SK-N-DZ (cell line): Measurements from ENCODE around the gene KRTAP10-9.
"Not testable (repeated sequence)": the region's sequence is repeated elsewhere in the genome, so short reads cannot be mapped to it uniquely, and the experiment has no call there.

Source experiments
- DNase-seq: peaks from one replicate; pipeline ENCODE4 v3.0.0-alpha.2; 2015; ENCODE audit warnings: low spot score

KRTAP10-9 gene

DNA sequence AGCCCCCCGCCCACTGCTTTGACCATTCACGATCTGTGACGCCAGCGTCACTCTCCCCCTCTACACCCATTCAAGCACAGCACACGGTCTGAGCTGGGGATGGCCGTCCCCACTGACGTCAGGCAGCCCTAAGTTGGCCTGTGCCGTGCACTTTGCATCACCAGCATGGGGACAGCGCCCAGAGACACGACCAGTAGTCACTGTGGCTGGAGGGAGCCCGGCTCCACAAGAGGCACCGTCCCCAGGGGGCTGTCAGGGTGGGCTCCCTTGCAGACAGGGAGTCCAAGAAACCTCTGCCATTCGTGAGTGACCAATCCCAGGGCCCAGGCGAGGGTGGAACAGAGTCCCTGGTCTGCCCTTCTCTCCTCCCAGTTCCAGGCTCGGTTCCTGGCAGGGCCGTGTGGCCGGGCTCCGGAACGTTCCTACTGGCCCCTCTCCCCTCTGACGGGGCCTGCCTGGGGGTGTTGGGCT is 12.7 kb upstream of the KRTAP10-9 start:
- no peak for DNase-seq

DNA sequence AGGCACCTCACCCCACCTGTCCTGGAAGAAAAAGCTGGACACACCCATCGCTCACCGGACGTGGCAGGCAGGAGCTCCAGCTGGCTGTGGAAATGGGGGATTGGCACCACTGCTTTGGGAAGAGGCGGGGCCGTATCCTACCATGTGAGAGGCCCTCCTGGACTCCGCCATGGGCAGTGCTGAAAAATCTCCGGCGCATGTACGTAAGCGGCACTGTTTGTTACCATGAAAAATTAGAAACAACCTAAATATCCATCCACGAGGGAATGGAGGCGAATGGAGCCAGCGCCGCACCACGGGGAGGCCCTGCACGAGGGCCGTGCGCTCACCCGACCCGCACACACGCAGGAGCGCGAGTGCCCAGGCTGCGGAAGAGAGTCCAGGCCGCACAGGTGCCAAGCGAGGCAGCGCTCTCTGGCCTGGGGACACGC is 11.9 kb upstream of the KRTAP10-9 start:
- no peak for DNase-seq

DNA sequence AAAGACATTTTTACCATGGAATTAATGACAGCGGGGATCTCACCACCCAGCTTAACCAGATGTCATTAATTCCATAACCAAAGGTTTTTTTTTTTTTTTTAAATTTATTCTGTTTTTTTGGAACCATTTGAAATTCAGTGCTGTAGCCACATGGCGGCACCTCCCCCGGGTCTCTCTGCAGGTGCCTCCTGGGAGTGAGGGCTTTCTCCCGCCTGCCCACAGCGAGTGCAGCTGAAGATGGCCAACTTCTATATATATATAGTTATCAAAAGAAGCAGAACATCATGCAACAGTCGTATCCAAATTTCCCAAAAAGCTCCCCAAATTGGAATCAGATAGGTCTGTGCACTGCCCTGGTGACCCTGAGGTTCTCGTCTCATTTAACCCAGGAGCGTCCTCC is 11.4 kb upstream of the KRTAP10-9 start:
- DNase-seq = no peak

DNA sequence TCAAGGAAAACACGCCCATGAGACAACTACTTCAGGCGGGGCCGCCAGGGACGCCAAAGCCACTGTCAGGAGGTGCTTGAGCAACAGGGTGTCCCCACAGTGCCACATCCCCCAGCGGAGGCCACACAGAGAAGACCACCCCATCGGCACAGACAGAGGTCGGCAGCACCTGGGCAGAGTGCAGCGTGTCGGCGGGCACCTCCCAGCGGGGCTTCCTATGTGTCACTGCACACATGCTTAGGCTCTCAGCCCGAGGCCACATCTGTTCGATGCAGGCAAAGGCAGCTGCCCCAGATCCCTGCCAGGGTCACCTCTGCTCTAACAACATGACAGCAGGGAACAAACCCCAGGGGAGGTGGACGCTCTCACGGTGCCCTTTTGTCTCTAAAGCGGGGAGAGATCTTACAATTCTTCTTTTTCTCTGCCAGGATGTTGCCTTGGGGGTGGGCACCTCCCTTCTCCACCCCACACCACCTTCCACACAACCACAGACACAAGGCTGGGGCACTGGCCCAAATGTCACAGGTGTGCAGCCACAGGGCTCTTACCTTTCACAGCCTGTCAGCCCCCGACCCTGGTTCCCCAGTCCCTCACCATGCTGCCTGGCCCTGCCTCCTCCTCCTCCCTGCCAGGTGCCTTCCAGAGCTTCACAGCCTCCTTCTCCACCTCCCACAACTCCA is 10.8 kb upstream of the KRTAP10-9 start:
- no peak for DNase-seq

DNA sequence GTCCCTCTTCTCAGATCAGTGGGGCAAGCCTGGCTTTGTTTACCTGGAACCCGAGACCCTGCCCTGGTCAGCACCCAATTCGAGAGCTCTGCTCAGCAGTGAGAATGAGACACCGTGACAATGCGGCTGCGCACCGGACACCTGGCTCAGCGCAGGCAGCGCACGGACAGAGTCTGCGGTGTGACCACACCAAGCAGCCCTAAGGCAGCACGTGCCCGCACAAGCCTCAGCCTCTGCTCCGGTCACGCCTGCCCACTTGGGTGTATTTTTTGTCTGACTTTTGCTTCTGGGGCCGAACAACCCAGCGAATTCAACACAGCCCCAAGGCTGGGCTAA is 10.3 kb upstream of the KRTAP10-9 start:
- no peak for DNase-seq

DNA sequence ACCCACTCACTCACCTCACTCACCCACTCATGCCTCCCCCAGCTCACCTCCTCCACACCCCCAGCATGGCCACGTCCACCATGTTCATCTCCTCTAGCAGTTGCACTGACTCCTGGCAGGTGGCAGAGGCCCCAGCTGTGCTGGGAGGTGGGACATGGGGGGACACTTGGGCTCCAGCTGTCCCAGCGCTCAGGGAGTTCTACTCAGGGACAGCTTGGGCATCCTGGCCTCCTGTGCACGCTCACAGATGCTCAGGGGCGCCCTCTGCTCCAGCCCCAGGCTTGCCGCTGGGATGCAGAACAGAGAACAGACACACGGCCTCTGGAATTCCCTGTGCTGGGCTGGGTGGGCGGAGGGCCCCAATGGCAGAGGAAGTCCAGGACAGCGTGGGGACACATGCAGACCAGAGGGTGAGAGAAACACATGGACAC is 9.8 kb upstream of the KRTAP10-9 start:
- no peak for DNase-seq

DNA sequence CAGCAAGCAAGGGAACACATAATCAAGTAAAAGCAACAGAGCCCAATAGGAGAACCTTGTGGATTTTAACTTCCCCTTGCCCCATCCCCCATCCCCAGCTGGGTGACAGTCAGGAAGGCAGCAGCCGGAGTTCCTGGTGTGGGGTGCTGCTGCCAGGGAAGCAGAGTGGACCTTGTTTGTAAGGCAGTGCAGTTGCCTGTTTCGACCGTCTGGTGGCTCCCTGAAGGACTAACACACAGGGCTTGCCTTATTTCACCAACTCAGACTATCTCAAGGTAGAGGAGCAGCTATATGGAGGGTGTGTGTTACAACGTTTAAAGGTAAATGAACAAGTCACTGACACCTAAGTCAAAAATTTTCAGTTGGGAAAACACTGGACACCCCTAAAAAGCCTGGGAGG is 8.4 kb upstream of the KRTAP10-9 start:
- DNase-seq = no peak

DNA sequence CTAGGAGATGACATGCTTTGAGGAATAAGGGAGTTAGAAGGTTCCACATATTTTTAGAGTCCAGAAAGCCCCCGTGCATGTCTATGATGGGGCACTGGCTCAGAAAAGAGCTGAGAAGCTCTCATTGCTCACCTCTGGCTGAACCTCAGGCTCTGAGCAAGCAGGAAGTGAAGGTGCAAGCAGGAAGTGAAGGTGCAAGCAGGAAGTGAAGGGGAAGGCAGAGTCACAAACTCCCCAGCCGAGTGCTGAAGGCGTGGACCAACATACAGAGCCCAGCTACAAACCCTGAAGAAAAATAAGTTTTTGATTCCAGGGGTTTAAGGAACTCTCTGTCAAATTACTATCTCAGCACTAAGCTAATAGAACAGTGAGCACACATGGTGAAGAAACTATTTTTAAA is 8.0 kb upstream of the KRTAP10-9 start:
- no peak for DNase-seq

DNA sequence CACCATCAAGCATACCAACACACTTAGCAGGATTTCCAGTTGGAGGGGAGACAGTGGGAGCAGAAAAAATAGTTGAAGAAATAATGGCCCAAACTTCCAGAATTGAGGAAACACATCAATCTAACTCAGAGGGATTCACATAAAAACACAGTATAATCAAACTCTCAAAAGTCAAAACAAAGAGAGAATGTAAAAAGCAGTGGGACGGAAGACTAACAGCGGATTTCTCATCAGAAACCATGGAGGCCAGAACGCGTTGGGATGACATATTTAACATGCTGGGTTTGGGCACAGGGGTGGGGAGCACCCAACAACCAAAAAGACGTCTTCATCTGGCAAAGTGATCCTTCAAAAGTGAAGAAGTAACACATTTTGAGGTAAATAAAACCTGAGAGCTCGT is 7.0 kb upstream of the KRTAP10-9 start:
- DNase-seq = no peak

DNA sequence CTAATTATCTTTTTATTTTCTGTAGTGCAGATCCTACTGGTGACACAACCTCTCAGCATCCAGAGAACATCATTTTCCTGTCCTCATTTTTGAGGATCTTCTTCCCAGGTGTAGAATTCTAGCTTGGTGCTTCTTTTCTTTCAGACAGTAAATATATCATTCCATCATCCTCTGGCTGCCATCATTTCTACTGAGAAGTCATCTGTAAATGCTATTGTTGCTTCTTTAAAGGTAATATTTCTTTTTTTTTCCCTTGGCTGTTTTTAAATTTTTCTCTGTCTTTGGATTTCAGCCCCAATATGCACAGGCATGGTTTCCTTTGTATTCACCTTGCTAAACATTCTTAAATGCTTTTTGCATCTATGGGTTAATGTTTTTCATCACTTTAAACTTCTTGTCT is 3.3 kb upstream of the KRTAP10-9 start:
- DNase-seq = no peak

DNA sequence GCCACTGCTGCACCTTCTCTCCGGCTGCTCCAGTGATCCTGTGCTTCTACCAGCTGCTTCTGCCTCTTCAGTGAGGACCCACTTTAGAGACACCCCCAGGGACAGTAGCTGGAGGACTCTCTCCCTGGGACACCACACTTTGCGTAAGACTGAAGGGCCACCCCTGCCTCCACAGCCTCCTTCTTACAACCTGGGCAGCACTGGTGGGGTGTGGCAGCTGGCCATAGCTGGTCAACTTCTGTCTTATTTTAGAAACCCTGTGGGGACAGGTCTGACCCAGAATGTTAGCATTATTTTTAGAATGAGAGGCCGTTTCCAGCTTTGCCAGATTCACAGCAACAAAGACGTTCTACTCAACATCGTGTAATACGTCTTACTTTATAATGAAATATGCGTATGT is 1.1 kb upstream of the KRTAP10-9 start:
- no peak for DNase-seq

DNA sequence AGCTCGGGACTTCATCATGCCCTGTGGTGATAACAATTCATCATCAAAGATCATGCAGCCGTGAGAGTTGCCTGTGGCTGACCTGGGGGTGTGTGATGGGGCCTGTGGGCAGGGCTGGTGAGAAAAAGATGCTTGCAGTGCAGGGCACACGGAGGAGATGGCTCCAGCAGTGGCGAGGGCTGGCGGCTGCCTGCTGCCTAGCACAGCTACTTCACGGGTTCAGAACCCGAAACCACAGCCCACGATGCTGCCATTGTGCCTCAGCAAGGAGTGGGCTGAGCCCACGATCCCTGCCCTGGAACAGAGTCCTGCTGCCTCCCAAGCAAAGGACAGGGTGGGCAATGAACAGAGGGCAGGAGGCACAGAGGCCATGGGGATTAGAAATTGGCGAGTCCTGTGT is 631 bp upstream of the KRTAP10-9 start:
- DNase-seq = no peak

DNA sequence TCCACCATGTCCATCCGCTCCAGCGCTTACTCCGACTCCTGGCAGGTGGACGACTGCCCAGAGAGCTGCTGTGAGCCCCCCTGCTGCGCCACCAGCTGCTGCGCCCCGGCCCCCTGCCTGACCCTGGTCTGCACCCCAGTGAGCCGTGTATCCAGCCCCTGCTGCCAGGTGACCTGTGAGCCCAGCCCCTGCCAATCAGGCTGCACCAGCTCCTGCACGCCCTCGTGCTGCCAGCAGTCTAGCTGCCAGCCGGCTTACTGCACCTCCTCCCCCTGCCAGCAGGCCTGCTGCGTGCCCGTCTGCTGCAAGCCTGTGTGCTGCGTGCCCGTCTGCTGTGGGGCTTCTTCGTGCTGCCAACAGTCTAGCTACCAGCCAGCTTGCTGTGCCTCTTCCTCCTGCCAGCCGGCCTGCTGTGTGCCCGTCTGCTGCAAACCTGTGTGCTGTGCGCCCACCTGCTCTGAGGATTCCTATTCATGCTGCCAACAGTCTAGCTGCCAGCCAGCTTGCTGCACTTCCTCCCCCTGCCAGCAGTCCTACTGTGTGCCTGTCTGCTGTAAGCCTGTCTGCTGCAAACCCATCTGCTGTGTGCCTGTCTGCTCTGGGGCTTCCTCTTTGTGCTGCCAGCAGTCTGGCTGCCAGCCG is 409 bp downstream of the KRTAP10-9 start:
- not testable (repeated sequence) for DNase-seq

DNA sequence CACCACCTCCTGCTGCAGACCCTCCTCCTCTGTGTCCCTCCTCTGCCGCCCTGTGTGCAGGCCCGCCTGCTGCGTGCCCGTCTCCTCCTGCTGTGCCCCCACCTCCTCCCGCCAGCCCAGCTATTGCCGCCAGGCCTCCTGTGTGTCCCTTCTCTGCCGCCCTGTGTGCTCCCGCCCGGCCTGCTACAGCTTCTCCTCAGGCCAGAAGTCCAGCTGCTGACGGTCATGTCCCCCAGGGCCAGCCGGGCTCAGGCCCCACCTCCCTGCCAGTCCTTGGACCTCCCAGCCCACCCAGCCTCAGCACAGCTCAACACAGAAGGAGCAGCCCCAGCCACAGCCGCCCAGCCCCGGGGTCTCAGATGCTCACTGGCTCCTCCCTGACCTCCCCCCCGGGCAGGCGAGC is 939 bp downstream of the KRTAP10-9 start:
- DNase-seq = not testable (repeated sequence)

DNA sequence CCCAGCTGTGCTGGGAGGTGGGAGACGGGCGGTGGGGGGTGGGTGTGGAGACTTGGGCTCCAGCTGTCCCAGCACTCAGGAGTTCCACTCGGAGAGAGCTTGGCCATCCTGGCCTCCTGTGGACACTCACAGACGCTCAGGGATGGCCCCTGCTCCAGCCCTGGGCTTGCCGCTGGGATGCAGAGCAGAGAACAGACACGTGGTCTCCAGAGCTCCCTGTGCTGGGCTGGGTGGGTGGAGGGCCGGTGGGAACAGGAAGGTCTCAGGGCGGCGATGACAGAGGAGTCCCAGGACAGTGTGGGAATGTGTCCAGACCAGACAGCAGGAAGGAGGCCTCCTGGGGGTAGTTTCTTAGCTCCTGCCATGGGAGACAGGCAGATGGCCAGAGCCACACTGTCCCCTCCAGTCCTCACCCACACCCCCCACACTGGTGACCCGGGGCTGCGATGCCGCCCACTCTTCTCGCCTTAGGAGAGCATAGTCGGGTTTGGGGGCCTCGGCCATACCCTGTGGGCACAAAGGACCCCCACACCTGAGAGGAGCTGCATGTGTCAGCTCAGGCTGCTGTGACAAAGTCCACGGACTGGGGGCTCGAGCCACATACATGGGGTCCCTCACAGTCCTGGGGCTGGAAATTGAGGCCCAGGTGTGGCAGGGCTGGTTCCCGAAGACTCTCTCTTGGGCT is 2.0 kb downstream of the KRTAP10-9 start:
- no peak for DNase-seq

DNA sequence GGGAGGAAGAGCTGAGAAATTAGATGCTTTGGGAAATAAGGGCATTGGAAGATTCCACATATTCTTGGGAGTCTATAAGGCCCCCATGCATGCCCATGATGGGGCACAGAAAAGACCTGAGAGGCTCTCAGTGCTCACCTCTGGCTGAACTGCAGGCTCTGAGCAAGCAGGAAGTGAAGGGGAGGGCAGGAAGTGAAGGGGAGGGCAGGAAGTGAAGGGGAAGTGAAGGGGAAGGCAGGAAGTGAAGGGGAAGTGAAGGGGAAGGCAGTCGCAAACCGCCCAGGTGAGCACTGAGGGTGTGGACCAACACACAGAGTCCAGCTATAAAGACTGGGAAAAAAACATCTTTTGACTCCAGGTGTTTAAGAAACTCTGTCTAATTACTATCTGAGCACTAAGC is 3.5 kb downstream of the KRTAP10-9 start:
- DNase-seq = no peak

DNA sequence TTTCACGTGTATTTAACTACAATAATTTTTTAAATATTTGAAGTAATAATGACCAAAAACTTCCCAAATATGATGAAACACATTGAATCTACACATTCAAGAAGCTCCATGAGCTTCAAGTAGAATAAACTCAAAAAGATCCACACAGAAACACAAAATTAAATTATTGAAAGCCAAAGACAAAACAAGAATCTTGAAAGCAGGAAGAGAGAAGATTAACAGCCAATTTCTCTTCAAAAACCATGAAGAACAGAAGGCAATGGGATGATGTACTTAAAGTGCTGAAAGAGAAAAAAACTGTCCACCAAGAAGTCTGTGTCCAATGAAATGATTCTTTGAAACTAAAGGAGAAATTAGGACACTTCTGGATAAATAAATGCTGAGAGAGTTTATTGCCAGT is 5.2 kb downstream of the KRTAP10-9 start:
- DNase-seq = no peak

DNA sequence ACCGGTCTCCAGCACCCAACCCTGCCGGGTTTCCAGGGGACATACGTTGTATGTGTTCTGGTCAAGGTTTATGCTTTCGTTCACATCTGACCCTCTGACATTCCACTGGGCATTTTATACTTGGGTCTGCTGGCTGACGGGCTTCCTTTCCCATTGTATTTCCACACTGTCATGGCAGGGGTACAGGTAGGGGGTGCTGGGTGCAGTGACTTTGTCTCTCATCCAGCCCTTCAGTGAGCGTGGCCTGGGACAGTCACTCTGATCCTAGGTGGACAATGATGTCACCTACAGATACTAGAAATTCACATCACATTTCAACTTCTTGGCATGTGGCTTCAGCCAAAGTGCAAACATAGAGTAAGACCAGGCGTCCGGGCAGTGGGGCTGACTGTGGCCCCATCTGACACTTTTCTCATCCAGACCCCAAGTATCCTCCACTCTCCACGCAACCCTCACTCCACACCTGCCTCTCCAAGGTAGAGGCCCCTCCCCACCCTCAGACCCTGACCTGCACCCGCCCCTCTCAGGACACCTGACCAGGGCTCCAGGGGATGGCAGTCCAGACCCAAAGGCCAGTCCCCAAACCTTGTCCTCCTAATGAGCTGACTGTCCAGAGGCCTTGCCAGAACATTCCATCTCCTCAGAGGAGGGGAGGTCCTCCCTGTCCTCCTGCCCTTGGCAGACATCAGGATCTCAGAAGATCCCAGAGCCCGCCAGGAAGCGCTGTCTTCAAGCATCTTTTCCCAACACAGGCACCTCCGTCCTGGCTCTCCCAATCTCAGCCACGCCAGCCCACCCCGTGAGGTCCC is 9.5 kb downstream of the KRTAP10-9 start:
- no peak for DNase-seq

DNA sequence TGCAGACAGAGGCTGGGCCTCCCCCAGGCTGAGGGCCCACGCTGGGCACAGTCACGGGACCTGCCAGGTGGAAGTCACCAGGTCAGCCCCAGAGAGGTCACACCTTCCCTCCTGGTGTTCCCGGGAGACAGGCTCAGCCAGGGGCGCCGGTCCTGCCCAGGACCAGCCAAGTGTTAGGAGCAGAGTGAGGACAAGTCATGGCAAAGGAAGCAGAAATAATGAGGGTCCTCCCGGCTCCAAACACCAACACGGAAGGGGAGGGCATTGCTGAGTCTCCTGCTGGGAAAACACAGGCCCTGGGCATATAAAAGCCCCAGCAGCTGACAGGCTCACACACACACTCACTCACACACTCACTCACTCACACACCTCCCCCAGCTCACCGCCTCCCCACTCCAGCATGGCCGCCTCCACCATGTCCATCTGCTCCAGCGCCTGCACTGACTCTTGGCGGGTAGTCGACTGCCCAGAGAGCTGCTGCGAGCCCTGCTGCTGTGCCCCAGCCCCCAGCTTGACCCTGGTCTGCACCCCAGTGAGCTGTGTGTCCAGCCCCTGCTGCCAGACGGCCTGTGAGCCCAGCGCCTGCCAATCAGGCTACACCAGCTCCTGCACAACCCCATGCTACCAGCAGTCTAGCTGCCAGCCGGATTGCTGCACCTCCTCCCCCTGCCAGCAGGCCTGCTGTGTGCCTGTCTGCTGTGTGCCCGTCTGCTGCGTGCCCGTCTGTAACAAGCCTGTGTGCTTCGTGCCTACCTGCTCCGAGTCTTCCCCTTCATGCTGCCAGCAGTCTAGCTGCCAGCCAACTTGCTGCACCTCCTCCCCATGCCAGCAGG is 10.3 kb downstream of the KRTAP10-9 start, which contains the start of gene KRTAP10-10:
KRTAP10-10 (plus strand) TSS at position 339 of the 833 bp plus-strand sequence; CDS start at position 401, 62 bp downstream.
- no peak for DNase-seq

DNA sequence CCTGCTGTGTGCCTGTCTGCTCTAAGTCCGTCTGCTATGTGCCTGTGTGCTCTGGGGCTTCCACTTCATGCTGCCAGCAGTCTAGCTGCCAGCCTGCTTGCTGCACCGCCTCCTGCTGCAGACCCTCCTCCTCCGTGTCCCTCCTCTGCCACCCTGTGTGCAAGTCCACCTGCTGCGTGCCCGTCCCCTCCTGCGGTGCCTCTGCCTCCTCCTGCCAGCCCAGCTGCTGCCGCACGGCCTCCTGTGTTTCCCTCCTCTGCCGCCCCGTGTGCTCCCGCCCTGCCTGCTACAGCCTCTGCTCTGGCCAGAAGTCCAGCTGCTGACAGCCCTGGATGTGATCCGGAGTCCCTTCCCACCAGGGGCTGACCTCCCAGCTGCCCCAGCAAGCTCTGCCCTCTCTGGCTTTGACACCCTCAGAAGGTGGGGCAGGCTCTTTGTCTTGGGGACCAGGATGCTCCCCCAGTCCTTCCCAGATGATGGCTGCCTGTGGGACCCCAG is 11.0 kb downstream of the KRTAP10-9 start:
- not testable (repeated sequence) for DNase-seq
